C4-2B (cell line): ENCODE measurements around the gene TRIM32.

Source experiments
- H3K27ac ChIP-seq: fragments of 450-650 bp; 2 replicates; pipeline ENCODE4 v1.5.1; 2017
- ZFX ChIP-seq: fragments of 450-650 bp; IDR thresholded peaks from 2 replicates; pipeline ENCODE4 v1.6.1; 2017
- TF ChIP-seq, protein P1 (sequence below): fragments of 450-650 bp; conservative IDR thresholded peaks from 2 replicates; pipeline ENCODE4 v1.5.1; 2017; ENCODE audit warnings: mild to moderate bottlenecking

TRIM32 gene

DNA sequence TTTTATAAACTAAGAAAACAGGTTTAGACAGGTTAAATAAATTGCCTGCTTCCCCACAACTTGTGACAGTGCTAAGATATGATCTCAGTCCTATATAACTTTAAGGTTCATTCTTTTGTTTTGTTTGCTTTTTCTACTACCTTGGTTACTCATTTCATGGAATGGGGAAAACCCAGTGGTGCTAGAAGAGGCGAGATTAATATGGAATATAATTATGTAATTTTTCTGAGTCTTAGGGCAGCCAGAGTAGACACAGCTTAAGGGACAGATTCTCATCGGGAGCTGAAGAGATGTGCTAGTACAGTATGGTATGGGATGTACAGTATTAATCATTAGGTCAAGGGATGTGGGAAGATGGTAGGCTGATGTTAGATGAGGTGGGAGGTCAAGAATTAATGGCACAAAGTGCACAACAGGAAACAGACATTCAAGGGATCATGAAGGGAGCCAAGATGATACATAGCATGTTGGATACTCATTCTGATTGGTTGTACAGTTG is 6.2 kb downstream of the TRIM32 start:
- no peak for TF ChIP-seq ZFX
- TF ChIP-seq, protein P1, sequence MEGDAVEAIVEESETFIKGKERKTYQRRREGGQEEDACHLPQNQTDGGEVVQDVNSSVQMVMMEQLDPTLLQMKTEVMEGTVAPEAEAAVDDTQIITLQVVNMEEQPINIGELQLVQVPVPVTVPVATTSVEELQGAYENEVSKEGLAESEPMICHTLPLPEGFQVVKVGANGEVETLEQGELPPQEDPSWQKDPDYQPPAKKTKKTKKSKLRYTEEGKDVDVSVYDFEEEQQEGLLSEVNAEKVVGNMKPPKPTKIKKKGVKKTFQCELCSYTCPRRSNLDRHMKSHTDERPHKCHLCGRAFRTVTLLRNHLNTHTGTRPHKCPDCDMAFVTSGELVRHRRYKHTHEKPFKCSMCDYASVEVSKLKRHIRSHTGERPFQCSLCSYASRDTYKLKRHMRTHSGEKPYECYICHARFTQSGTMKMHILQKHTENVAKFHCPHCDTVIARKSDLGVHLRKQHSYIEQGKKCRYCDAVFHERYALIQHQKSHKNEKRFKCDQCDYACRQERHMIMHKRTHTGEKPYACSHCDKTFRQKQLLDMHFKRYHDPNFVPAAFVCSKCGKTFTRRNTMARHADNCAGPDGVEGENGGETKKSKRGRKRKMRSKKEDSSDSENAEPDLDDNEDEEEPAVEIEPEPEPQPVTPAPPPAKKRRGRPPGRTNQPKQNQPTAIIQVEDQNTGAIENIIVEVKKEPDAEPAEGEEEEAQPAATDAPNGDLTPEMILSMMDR, result no peak
- no peak overlapping the region for H3K27ac ChIP-seq

DNA sequence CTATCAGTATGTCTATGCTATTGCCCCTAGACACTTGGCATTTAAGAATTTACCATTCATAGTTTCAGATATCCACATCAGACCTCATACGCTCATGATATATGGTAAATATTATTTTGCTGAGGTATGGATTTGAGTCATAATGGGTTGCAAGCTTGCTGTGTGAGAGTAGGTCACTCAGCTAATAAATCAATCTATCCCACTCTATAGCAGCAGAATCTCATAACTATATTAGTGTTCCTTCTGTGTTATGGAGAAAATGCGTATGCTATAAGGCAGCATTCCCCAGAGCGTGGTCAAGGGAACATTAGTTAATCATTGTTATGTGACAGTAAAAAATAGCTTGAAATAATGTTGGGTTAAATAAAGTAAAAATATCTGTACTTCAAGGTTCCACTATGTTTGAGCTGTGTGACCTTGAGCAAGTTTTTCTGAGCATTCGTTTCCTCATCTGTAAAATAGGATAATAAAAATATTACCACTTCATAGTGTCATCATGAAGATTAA is 7.7 kb downstream of the TRIM32 start:
- TF ChIP-seq ZFX, result no peak
- TF ChIP-seq, protein P1, result no peak
- H3K27ac ChIP-seq, result no peak overlapping the region

DNA sequence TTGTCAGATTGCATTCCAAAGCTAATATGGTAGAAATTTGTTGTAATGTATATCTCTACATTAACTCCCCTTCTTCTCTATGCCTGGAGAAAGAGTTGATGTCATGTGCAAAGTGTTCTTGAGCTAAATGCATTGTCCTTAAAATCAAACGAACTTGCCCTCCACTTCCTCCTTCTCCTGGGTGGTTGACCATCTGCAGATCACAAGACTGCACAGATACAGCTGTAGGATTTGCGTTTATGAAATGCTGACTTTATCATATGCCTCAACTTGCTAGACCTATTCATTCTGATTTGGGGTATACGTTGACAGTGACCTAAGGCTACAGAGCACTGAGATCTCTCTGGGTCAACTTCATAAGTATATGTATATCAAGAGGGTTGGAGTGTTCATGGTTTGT is 8.3 kb downstream of the TRIM32 start:
- H3K27ac ChIP-seq, result no peak overlapping the region
- TF ChIP-seq ZFX, result no peak
- TF ChIP-seq, protein P1, result no peak

DNA sequence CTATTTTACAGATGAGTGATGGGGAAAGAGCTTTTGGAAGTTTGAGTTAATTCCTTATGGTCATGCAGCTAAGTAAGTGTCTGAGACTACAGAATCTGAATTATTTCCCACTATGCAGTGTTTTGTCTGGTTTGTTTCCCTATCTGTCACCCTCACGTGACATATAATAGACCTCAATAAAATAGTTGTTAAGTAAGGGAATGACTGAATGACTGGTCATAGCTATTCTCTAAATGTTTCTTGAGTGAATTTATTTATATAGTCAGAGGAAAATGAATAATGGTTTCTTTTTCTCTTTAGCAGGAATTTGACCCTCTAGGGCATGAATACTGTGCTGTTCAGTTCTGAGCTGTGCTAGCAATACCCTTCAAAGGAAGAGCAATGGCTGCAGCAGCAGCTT is 10.3 kb downstream of the TRIM32 start:
- no peak overlapping the region for H3K27ac ChIP-seq
- no peak for TF ChIP-seq ZFX
- TF ChIP-seq, protein P1, result no peak

DNA sequence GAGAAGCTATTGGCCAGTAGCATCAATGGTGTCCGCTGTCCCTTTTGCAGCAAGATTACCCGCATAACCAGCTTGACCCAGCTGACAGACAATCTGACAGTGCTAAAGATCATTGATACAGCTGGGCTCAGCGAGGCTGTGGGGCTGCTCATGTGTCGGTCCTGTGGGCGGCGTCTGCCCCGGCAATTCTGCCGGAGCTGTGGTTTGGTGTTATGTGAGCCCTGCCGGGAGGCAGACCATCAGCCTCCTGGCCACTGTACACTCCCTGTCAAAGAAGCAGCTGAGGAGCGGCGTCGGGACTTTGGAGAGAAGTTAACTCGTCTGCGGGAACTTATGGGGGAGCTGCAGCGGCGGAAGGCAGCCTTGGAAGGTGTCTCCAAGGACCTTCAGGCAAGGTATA is 10.8 kb downstream of the TRIM32 start:
- no peak overlapping the region for H3K27ac ChIP-seq
- no peak for TF ChIP-seq ZFX
- TF ChIP-seq, protein P1, result no peak

DNA sequence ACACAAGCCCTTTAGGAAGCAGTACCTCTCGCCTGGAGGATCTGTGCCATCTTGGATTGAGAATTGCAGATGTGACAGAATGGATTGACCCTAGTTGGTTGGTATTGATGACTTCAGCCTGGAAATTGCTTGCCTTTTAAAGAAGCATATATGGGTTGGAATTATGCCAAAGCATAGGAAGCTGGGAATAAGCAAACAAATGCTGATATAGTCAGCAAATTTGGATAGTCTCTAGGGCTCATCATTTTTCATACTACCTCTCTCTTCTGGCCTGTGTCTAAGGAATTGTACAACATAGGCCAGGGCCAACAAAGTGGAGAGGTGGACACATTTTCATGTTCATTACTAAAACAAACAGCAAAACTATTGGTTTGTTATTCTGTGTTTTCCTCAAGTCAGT is 13.2 kb downstream of the TRIM32 start:
- TF ChIP-seq, protein P1, result no peak
- TF ChIP-seq ZFX, result no peak
- H3K27ac ChIP-seq, result no peak overlapping the region

DNA sequence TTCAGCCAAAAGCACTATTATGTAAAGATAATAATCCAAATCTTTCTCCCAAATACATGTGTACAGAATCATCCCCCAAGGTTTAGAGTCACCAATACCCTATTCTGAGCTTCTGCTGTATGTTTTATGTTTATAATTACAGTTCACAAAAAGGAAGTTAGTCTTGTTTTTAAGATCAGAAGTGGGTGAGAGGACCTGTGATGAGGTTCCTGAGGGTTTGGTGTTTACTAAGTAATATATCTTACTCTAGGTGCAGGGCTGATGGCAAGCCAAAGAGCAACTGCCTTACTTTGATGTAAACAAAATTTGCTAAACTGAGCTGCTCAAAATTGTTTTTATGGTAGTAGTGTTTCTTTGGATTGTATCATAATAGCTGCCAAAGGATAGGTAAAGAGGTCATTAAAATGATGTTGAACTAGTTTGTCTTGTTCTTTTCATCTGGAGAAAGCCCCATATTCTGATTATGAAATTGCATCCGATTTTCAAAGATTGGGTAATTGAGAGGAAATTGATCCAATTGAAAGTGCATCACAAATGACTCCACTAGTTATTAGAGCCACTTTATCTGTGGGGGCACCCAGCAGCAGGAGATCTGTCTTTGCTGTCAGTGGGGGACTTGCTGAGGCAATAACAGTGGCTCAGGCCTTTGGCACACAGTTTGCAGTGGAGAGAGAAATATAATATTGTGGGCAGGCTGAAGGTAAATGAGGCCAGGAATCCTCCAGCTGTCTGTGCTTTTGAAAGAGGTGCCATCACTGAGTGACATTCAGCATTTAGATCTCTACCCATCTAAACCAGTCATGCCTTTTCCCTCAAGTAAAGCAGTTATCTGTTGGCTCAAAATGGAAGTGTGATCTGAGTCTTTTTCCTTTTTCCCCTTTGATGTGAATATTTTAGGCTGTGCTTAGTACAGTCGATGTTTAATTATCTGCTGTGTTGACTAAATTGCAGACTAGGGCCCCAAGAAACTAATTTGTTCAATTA is 14.1 kb downstream of the TRIM32 start:
- TF ChIP-seq, protein P1, result no peak
- no peak for TF ChIP-seq ZFX
- no peak overlapping the region; the same call in 1 of the 2 replicates for H3K27ac ChIP-seq
